CD4-positive, alpha-beta T cell (primary cell): ENCODE data around the gene SCN8A. TPM values are rescaled to one million over a fixed set of nuclear protein-coding genes. Genes with fewer than 3 reads are reported as not detected.

Source experiments
- ATAC-seq: fragments of 200-7000 bp; cut with Tn5 transposase; one replicate; pipeline ENCODE4 v1.10.0; 2022; ENCODE audit warnings: mild to moderate bottlenecking; ENCODE audit not compliant: poor library complexity
- CTCF ChIA-PET: fragments of 350-600 bp; sonication (Branson Sonifier 250); formaldehyde crosslinking; loops from one replicate; lab custom pipeline; 2021; ENCODE audit warnings: antibody characterized with exemption, inconsistent platforms; lab: Charles Lee
- POLR2A ChIA-PET: fragments of 350-600 bp; sonication (Branson Sonifier 250); formaldehyde crosslinking; loops from one replicate; lab custom pipeline; 2021; ENCODE audit warnings: antibody characterized with exemption, inconsistent platforms; lab: Charles Lee
- DNase-seq, 14 experiments: peaks; one replicate each; pipeline ENCODE4 v3.0.0-alpha.2; 2013 to 2020; ENCODE audit warnings: mixed read lengths in 2 of 14
- H3K27ac ChIP-seq, 2 donors: one replicate each; pipeline versions ENCODE4 v1.5.1 to v1.7.0; 2013; ENCODE audit warnings: low read length in 2 of 2, low read depth in 1 of 2, mild to moderate bottlenecking in 1 of 2
- H3K27me3 ChIP-seq, 2 experiments: 1 replicate in 1 of 2; 2 replicates in 1 of 2; pipeline versions ENCODE4 v1.6.1 to v1.7.0; 2013; ENCODE audit warnings: low read length in 2 of 2, control low read depth in 1 of 2, mild to moderate bottlenecking in 1 of 2, moderate library complexity in 1 of 2; ENCODE audit not compliant: insufficient read depth in 2 of 2, control insufficient read depth in 1 of 2
- H3K36me3 ChIP-seq: one replicate; pipeline ENCODE4 v1.6.1; 2013; ENCODE audit warnings: low read length, control low read depth; ENCODE audit not compliant: insufficient read depth
- H3K4me1 ChIP-seq: one replicate; pipeline ENCODE4 v1.6.1; 2013; ENCODE audit warnings: low read length, control low read depth; ENCODE audit not compliant: insufficient read depth
- H3K4me3 ChIP-seq: one replicate; pipeline ENCODE4 v1.5.1; 2013; ENCODE audit warnings: mild to moderate bottlenecking, low read length, moderate library complexity
- H3K9me3 ChIP-seq, 2 experiments: 1 replicate in 1 of 2; 2 replicates in 1 of 2; pipeline versions ENCODE4 v1.6.1 to v1.7.0; 2013; ENCODE audit warnings: low read length in 2 of 2, mild to moderate bottlenecking in 2 of 2, control low read depth in 1 of 2, moderate library complexity in 1 of 2; ENCODE audit not compliant: control insufficient read depth in 1 of 2, insufficient read depth in 1 of 2
- H3K27ac Mint-ChIP-seq: one replicate; pipeline ENCODE4 v1.8.0; 2020; ENCODE audit warnings: mixed read lengths
- H3K27me3 Mint-ChIP-seq: one replicate; pipeline ENCODE4 v1.8.0; 2021; ENCODE audit warnings: mixed read lengths
- H3K36me3 Mint-ChIP-seq: one replicate; pipeline ENCODE4 v1.8.0; 2021; ENCODE audit warnings: low read depth, mixed read lengths
- H3K4me1 Mint-ChIP-seq: one replicate; pipeline ENCODE4 v1.8.0; 2021; ENCODE audit warnings: low read depth, mixed read lengths
- H3K4me3 Mint-ChIP-seq: one replicate; pipeline ENCODE4 v1.8.0; 2020; ENCODE audit warnings: mild to moderate bottlenecking, mixed read lengths
- H3K9me3 Mint-ChIP-seq: one replicate; pipeline ENCODE4 v1.8.0; 2020; ENCODE audit warnings: mixed read lengths
- CTCF ChIP-seq: fragments of 200-600 bp; IDR thresholded peaks from one replicate; pipeline ENCODE4 v1.8.0; 2022; ENCODE audit warnings: antibody characterized with exemption, mild to moderate bottlenecking
- intact Hi-C, 2 experiments: fragments of 100-400 bp; cut with DNase I in 1 of 2; cut with micrococcal nuclease in 1 of 2; formaldehyde crosslinking; loops; one replicate each; pipeline versions ENCODE4 v1.15.1 to v1.9.0; 2023 to 2025; cut with DNase I, micrococcal nuclease
- total RNA-seq, 174 experiments: library from RNA in 2 of 174; stranded (reverse) in 2 of 174; gene quantifications; one replicate each; pipeline ENCODE4 v1.2.3 and lab custom pipeline; 2021 to 2026

SCN8A gene
- total RNA-seq, 2 experiments from 2014 or later, result 0.14 to 0.36 TPM

GRCh38 chr12:51850965-51851299, 259.9 kb downstream of the SCN8A start:
- no peaks in the 10 kb centered on the region for H3K9me3 Mint-ChIP-seq
- Histone ChIP-seq H3K9me3 (peaks cover 0 to 14% of the 10 kb centered on the region in 2 experiments), H3K27ac (no peak overlapping the region), H3K36me3 (no peaks in the 10 kb centered on the region), H3K4me3 (no peak overlapping the region), H3K4me1 (peaks cover 36% of the 10 kb centered on the region), H3K27me3 (peaks cover 15 to 22% of the 10 kb centered on the region in 2 experiments)
- H3K4me1 Mint-ChIP-seq, result peaks cover 32% of the 10 kb centered on the region
- no peak overlapping the region for H3K4me3 Mint-ChIP-seq
- POLR2A ChIA-PET, result no interaction called here
- DNase-seq (no peak), ATAC-seq (no peak)
- CTCF ChIA-PET, result no interaction called here
- peaks cover 34% of the 10 kb centered on the region for H3K27me3 Mint-ChIP-seq
- no peaks in the 10 kb centered on the region for H3K36me3 Mint-ChIP-seq
- intact Hi-C loops, result no loop called here
- no peak overlapping the region for H3K27ac Mint-ChIP-seq
- no peak for TF ChIP-seq CTCF

- H3K27ac Mint-ChIP-seq, result no peak overlapping the region
- ATAC-seq (no peak), DNase-seq (peak in 2 of 14 experiments; percentile 38 to 49)
- peaks cover 9 to 16% of the 10 kb centered on the region in 2 experiments for H3K27me3 ChIP-seq
- H3K27me3 Mint-ChIP-seq, result peaks cover 28% of the 10 kb centered on the region
- intact Hi-C loops, result no loop called here
- H3K9me3 ChIP-seq, result peaks cover 0 to 7% of the 10 kb centered on the region in 2 experiments
- H3K36me3 ChIP-seq, result no peaks in the 10 kb centered on the region
- no peak overlapping the region for H3K4me3 ChIP-seq
- no peaks in the 10 kb centered on the region for H3K9me3 Mint-ChIP-seq
- peaks cover 30% of the 10 kb centered on the region for H3K4me1 ChIP-seq
- H3K4me3 Mint-ChIP-seq, result no peak overlapping the region
- ChIA-PET CTCF (no interaction called here), POLR2A (no interaction called here)
- no peak overlapping the region for H3K27ac ChIP-seq
- no peaks in the 10 kb centered on the region for H3K36me3 Mint-ChIP-seq
- peaks cover 25% of the 10 kb centered on the region for H3K4me1 Mint-ChIP-seq
- no peak for TF ChIP-seq CTCF
These were observed 260.5 kb downstream of the SCN8A start for GRCh38 chr12:51851413-51852124.

- no peak for TF ChIP-seq CTCF
- H3K27me3 ChIP-seq, result peaks cover 4 to 7% of the 10 kb centered on the region in 2 experiments
- H3K27ac Mint-ChIP-seq, result no peak overlapping the region
- no peaks in the 10 kb centered on the region for H3K36me3 Mint-ChIP-seq
- intact Hi-C loops, result no loop called here
- ChIA-PET POLR2A (no interaction called here), CTCF (no interaction called here)
- H3K36me3 ChIP-seq, result no peaks in the 10 kb centered on the region
- peaks cover 0 to 5% of the 10 kb centered on the region in 2 experiments for H3K9me3 ChIP-seq
- H3K4me3 Mint-ChIP-seq, result no peak overlapping the region
- ATAC-seq (no peak), DNase-seq (no peak)
- H3K4me1 ChIP-seq, result peaks cover 20% of the 10 kb centered on the region
- no peak overlapping the region for H3K4me3 ChIP-seq
- H3K27ac ChIP-seq, result no peak overlapping the region
- H3K4me1 Mint-ChIP-seq, result peaks cover 20% of the 10 kb centered on the region
- peaks cover 31% of the 10 kb centered on the region for H3K27me3 Mint-ChIP-seq
- no peaks in the 10 kb centered on the region for H3K9me3 Mint-ChIP-seq
These were observed 261.5 kb downstream of the SCN8A start for GRCh38 chr12:51852404-51853137.
